Aorta (tissue), 5 donors: ENCODE results near the gene RRBP1. TPM values are rescaled to one million over a fixed set of nuclear protein-coding genes. Genes with fewer than 3 reads are reported as not detected.

Experiments
- ATAC-seq: fragments of 200-7000 bp; cut with Tn5 transposase; one replicate; pipeline ENCODE4 v1.9.1; 2022; ENCODE audit warnings: moderate library complexity; ENCODE audit not compliant: low FRiP score
- DNase-seq, 2 donors: peaks; one replicate each; pipeline ENCODE4 v3.0.0-alpha.2; 2020
- H3K27ac ChIP-seq, 2 donors: one replicate each; pipeline ENCODE4 v1.5.1; 2013; ENCODE audit warnings: low read length in 2 of 2, mild to moderate bottlenecking in 2 of 2, moderate library complexity in 2 of 2, control low read depth in 1 of 2, inconsistent platforms in 1 of 2, low read depth in 1 of 2
- H3K27me3 ChIP-seq, 2 donors: one replicate each; pipeline ENCODE4 v1.6.1; 2013; ENCODE audit warnings: control low read depth in 1 of 2, low read length in 1 of 2, mild to moderate bottlenecking in 1 of 2, moderate library complexity in 1 of 2; ENCODE audit not compliant: insufficient read depth in 2 of 2, control insufficient read depth in 1 of 2
- H3K36me3 ChIP-seq, 2 donors: one replicate each; pipeline ENCODE4 v1.6.1; 2013; ENCODE audit warnings: control low read depth in 1 of 2, low read length in 1 of 2, mild to moderate bottlenecking in 1 of 2; ENCODE audit not compliant: insufficient read depth in 2 of 2, control insufficient read depth in 1 of 2
- H3K4me1 ChIP-seq, 2 donors: one replicate each; pipeline ENCODE4 v1.6.1; 2013; ENCODE audit warnings: low read length in 2 of 2, control low read depth in 1 of 2, mild to moderate bottlenecking in 1 of 2, moderate library complexity in 1 of 2; ENCODE audit not compliant: insufficient read depth in 2 of 2, control insufficient read depth in 1 of 2
- H3K4me3 ChIP-seq, 2 donors: one replicate each; pipeline ENCODE4 v1.5.1; 2013; ENCODE audit warnings: low read length in 2 of 2, control low read depth in 1 of 2, mild to moderate bottlenecking in 1 of 2
- H3K9me3 ChIP-seq: one replicate; pipeline ENCODE4 v1.6.1; 2013; ENCODE audit warnings: mild to moderate bottlenecking, low read length; ENCODE audit not compliant: control insufficient read depth
- WGBS, 2 donors: extraction: QIAGEN DNeasy Blood & Tissue Kit; methylation state at CpG; one replicate each; pipeline ENCODE4 v1.1.7; 2013; 5-methylcytosine and 5-hydroxymethylcytosine counted together
- intact Hi-C, 2 donors: fragments of 100-400 bp; cut with DNase I; formaldehyde crosslinking; loops; one replicate each; pipeline versions ENCODE4 v1.14.2 to v1.15.0; 2022
- long read RNA-seq, 2 donors: library from polyadenylated mRNA; unstranded; transcript quantifications; one replicate each; pipeline ENCODE4 v2.0.0, GENCODE V29; 2020 to 2021
- polyA plus RNA-seq, 2 donors: library from polyadenylated mRNA; stranded (reverse); fragments of 200-250 nt; gene quantifications; one replicate each; pipeline ENCODE4 v1.2.3, GENCODE V29; 2013
- total RNA-seq, 2 donors: library from RNA; stranded (reverse); fragmentation: NEBNext Ultra II Directional; extraction: Animal tissue kit (Norgen Biotek cat#: 25700); gene quantifications; one replicate each; pipeline ENCODE4 v1.2.1, GENCODE V29; 2021
- donor health status: healthy with polysubstance abuse.
- donor health status: Bipolar disorder and iron deficiency.
- donor health status: DM: no; HTN: no; CAD: no.
- donor health status: DM: no; HTN: no; CAD: no.
- donor health status: DM: yes; HTN: yes; CAD: no.

Gene RRBP1, protein sequence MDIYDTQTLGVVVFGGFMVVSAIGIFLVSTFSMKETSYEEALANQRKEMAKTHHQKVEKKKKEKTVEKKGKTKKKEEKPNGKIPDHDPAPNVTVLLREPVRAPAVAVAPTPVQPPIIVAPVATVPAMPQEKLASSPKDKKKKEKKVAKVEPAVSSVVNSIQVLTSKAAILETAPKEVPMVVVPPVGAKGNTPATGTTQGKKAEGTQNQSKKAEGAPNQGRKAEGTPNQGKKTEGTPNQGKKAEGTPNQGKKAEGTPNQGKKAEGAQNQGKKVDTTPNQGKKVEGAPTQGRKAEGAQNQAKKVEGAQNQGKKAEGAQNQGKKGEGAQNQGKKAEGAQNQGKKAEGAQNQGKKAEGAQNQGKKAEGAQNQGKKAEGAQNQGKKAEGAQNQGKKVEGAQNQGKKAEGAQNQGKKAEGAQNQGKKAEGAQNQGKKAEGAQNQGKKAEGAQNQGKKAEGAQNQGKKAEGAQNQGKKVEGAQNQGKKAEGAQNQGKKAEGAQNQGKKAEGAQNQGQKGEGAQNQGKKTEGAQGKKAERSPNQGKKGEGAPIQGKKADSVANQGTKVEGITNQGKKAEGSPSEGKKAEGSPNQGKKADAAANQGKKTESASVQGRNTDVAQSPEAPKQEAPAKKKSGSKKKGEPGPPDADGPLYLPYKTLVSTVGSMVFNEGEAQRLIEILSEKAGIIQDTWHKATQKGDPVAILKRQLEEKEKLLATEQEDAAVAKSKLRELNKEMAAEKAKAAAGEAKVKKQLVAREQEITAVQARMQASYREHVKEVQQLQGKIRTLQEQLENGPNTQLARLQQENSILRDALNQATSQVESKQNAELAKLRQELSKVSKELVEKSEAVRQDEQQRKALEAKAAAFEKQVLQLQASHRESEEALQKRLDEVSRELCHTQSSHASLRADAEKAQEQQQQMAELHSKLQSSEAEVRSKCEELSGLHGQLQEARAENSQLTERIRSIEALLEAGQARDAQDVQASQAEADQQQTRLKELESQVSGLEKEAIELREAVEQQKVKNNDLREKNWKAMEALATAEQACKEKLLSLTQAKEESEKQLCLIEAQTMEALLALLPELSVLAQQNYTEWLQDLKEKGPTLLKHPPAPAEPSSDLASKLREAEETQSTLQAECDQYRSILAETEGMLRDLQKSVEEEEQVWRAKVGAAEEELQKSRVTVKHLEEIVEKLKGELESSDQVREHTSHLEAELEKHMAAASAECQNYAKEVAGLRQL (N-terminal part only)
- 100 to 1,000 TPM; 165 to 178 TPM for total RNA-seq
- 10 to 100 TPM; 19.3 to 78.6 TPM for polyA plus RNA-seq
- long read RNA-seq, donor 1, full-length matches to known transcripts: 25 of 215 reads
- long read RNA-seq, donor 1, partial matches to known transcripts: 143 of 215 reads
- long read RNA-seq, donor 1, other reads (novel, unspliced or antisense): 47 of 215 reads
- long read RNA-seq, donor 2, full-length matches to known transcripts: 47 of 112 reads
- long read RNA-seq, donor 2, partial matches to known transcripts: 46 of 112 reads
- long read RNA-seq, donor 2, other reads (novel, unspliced or antisense): 19 of 112 reads

DNA sequence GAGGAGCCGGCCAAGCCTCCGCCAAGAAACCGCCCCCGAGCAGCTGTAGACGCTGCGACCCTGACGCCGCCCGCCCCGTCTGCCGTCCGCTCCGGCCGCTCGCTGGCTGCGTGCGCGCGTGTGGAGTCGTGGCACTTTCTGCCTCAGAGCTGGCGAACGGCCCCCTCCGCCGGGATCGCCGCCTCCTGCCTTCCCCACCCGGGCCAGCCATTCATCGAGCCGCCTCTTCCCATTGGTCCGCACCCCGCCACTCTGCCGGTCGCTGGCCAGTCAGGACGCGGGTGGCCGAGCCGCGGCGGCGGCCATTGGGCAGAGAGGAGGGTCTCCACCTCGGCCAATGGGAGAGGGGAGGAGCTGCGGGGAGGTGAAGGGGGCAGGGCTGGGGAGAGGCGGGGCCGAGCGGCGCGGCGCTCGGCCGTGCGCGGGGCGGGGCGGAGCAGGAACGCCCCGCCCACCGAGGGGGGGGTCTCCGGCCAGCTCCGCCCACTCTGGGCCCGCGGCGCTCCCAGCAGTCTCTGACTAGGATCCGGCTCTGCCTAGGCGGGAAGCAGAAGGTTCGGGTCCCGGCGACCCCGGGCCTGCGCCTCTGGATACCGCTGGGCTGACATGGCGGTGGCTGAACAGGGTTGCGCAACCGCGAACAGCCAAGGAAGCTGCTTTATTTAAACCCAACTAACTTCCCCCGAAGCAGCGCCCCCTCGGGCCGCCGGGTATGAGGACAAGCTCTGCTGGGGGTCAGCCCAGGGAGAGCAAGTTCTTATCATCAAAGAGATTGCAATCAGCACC, at the start of gene RRBP1:
Gene RRBP1, minus strand, starts transcription at position 140 of the 786 bp plus-strand sequence. CDS start 21,735 bp downstream, outside the sequence.
- Histone ChIP-seq H3K4me1 (no peaks in the 10 kb centered on the region), H3K36me3 (no peaks in the 10 kb centered on the region), H3K4me3 (peak within 1 kb of the TSS; percentile 81 to 95), H3K27ac (peak within 1 kb of the TSS; percentile 88), H3K27me3 (no peaks in the 10 kb centered on the region), H3K9me3 (peaks cover 1% of the 10 kb centered on the region)
- WGBS, 2 donors: 0% methylated on average over 59 to 79 of the region's 79 CpGs
- DNase-seq: peak; percentile 99
- ATAC-seq: peak; percentile 97
- intact Hi-C loops: loop anchor here (5.0 kb wide), 5 partner anchors 115 to 285 kb away; partner anchors contain the start of genes MGME1 (in 1 of the 2) and SNX5 (in 1 of the 2)

DNA sequence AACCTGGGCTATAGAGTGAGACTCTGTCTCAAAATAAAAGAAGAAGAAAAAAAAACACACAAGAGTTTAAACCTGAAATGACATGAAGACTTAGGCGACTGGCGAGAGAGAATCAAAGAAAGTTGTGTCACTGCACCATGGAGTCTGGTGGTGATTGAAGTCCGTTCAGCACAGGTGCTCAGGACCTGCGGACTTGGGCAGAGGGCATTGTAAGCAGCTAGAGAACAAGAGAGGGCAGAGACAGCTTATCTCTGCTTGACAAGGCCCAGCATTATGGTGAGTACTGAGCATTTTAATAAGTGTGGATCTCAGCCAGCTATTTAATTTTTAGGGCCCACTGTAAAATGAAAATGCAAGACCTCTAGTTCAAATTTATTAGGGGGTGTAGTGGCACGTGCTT, 49.2 kb upstream of the RRBP1 start:
- no peaks in the 10 kb centered on the region for H3K4me1 ChIP-seq
- H3K9me3 ChIP-seq: peaks cover 2% of the 10 kb centered on the region
- intact Hi-C loops: no loop called here
- H3K27me3 ChIP-seq: no peaks in the 10 kb centered on the region
- H3K27ac ChIP-seq: no peak overlapping the region
- H3K4me3 ChIP-seq: no peak overlapping the region
- WGBS, 2 donors: 94 to 97% methylated on average over 5 of the region's 5 CpGs
- ATAC-seq (no peak), DNase-seq (no peak)
- no peaks in the 10 kb centered on the region for H3K36me3 ChIP-seq

DNA sequence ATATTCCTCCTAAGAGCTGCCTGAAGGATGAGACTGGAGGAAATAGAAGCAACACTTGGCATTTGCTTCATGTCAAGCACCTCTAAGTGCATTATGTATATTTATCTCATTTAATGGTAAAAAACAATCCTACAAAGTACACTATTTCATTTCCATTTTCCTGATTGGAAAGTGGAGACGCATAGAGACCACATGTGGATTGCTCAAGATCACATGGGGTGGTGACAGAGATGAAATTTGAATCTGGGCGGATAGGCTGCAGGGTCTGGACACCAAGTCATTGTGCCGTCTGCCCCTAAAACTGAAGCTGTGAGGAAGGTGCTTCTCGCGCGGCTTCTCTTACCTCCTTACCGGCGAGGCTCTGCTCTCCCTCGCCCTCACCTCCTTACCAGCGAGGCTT, 48.0 kb upstream of the RRBP1 start:
- intact Hi-C loops: no loop called here
- no peak overlapping the region for H3K4me3 ChIP-seq
- WGBS, 2 donors: 95 to 96% methylated on average over 10 of the region's 10 CpGs

DNA sequence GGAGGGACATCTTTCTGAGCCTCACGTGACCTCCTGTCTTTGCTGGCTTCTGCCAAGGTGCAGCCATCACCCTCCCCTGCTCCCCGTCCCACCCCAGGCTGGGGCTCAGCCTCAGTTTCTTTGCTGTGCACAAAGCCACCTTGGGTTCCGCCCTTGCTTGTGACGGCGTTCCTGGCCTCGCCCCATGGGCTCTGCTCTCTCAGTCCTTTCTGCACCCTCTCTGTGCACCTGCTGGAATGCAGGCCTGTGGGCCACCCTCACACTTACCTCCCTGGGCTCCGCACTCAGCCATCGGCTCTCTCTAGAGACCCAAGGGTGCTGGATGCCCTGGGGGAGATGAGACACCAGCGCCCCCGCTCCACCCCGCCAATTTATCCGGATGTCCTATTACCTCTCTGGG, 46.0 kb upstream of the RRBP1 start:
- Histone ChIP-seq H3K27me3 (no peaks in the 10 kb centered on the region), H3K4me3 (no peak overlapping the region), H3K9me3 (no peaks in the 10 kb centered on the region), H3K27ac (no peak overlapping the region), H3K36me3 (no peaks in the 10 kb centered on the region), H3K4me1 (no peaks in the 10 kb centered on the region)
- WGBS, 2 donors: 92 to 94% methylated on average over 12 of the region's 12 CpGs
- ATAC-seq (peak; percentile 8), DNase-seq (no peak)
- intact Hi-C loops: no loop called here

More for the DNA sequence above, 48.0 kb upstream of the RRBP1 start:
- Histone ChIP-seq H3K36me3 (no peaks in the 10 kb centered on the region), H3K9me3 (no peaks in the 10 kb centered on the region), H3K27ac (no peak overlapping the region), H3K27me3 (no peaks in the 10 kb centered on the region), H3K4me1 (no peaks in the 10 kb centered on the region)
- ATAC-seq (no peak), DNase-seq (no peak)

DNA sequence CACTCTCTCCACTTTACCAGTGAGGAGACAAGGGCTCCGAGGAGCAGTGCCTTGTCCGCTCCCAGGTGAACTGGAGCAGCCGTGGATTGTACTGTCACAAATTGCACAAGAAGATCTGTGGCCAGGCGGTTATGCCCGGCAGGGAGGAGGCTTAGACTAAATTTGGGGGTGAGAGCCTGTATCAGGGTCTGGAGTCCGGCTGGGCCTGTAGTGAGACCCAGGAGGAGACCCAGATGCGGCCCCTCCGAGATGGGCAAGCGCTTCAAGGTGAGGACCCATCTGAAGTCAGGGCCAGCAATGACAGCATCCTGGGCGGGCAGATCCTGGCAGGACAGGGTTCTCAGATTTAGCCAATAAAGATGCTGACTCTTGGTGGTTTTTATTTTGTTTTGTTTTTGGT, 45.3 kb upstream of the RRBP1 start:
- 93 to 97% methylated on average over 10 of the region's 10 CpGs for WGBS, 2 donors
- H3K4me1 ChIP-seq: no peaks in the 10 kb centered on the region
- no peaks in the 10 kb centered on the region for H3K9me3 ChIP-seq
- DNase-seq (no peak), ATAC-seq (no peak)
- no peaks in the 10 kb centered on the region for H3K27me3 ChIP-seq
- no peak overlapping the region for H3K4me3 ChIP-seq
- no peak overlapping the region for H3K27ac ChIP-seq
- no peaks in the 10 kb centered on the region for H3K36me3 ChIP-seq
- intact Hi-C loops: no loop called here

DNA sequence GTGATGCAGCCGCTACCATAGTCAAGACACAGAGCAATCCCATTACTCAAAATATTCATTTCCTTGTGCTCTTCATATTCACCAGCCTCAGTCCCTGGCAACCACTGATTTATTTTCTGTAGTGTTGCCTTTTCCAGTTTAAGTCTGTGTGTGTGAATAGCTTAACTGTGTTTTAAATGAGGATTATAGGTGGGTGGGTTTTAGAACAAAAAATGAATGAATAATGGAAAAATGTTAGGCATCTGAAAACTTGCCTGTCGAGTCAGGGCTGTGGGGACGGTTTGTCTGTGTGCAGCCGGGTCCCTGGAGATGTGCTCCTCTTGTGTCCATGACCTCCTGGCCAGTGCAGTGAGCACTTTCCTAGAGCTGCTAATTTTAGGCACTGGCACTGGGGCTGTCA, 44.9 kb upstream of the RRBP1 start:
- Histone ChIP-seq H3K27ac (no peak overlapping the region), H3K4me1 (no peaks in the 10 kb centered on the region), H3K27me3 (no peaks in the 10 kb centered on the region), H3K9me3 (no peaks in the 10 kb centered on the region), H3K36me3 (no peaks in the 10 kb centered on the region), H3K4me3 (no peak overlapping the region)
- ATAC-seq (no peak), DNase-seq (no peak)
- intact Hi-C loops: no loop called here
- WGBS, 2 donors: 70 to 78% methylated on average over 4 of the region's 4 CpGs

DNA sequence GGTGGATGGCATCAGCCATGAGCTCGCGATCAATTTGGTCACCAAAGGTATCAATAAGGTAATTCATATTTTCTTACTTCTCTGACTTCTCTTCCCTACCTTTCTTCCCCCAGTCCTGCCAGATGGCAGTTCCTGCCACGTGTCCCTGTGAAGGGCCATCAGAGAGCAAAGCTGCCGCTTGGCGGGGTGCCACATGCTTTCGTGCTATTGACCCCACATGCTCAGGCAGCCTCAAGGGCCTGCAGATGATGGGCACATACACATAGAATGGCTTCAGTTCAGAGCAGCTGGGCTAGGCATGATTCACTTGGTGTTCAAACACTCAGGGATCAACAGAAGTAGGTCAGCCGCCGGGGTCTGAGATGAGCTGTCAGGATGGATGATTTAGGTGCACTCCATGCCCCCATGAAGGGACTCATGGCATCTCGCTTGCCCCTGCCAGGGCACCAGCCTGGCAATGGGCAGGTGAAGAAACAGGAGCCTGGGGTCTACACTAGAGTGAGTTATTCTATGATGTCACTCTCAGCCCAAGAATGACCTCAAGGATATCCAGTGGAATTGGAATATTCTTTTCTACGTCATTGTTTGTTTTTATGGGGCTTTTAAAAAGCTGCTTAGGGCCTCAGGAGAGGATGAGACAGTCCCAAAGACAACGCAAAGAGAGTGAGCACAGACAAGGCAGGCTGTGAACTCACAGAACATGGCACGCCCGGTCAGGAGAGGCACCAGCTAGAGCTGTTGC, 43.2 kb upstream of the RRBP1 start:
- H3K27ac ChIP-seq: no peak overlapping the region
- no peak for ATAC-seq
- no peaks in the 10 kb centered on the region for H3K9me3 ChIP-seq
- H3K4me3 ChIP-seq: no peak overlapping the region
- intact Hi-C loops: no loop called here
- no peaks in the 10 kb centered on the region for H3K27me3 ChIP-seq
- no peak for DNase-seq
- H3K4me1 ChIP-seq: no peaks in the 10 kb centered on the region
- H3K36me3 ChIP-seq: no peaks in the 10 kb centered on the region
- 89 to 92% methylated on average over 13 of the region's 13 CpGs for WGBS, 2 donors
